HG03108 (cell line): Measurements from ENCODE around the gene PTPN3.
A peak's percentile ranks its signal among the peaks of the same experiment; 100 is the strongest.
"Not testable (repeated sequence)": the region's sequence is repeated elsewhere in the genome, so short reads cannot be mapped to it uniquely, and the experiment has no call there.

Experiments used
- ATAC-seq: cut with Tn5 transposase; IDR thresholded peaks from one replicate; pipeline ENCODE4 v1.9.1; 2021; ENCODE audit warnings: moderate library complexity; ENCODE audit not compliant: unreplicated experiment

Gene PTPN3

GRCh38 chr9:109401990-109402318 is 96.2 kb downstream of the PTPN3 start:
- ATAC-seq: no peak

GRCh38 chr9:109401169-109401989 is 96.7 kb downstream of the PTPN3 start:
- no peak for ATAC-seq

GRCh38 chr9:109399258-109399767 is 98.8 kb downstream of the PTPN3 start:
- ATAC-seq: peak; percentile 71

GRCh38 chr9:109391176-109391575 is 106.9 kb downstream of the PTPN3 start:
- ATAC-seq: no peak

- ATAC-seq: no peak
Observed at GRCh38 chr9:109387856-109388255, 110.3 kb downstream of the PTPN3 start.

- ATAC-seq: no peak
Observed at GRCh38 chr9:109387206-109387605, 110.9 kb downstream of the PTPN3 start.

GRCh38 chr9:109385499-109385898 is 112.6 kb downstream of the PTPN3 start:
- ATAC-seq: no peak

GRCh38 chr9:109383947-109384346 is 114.2 kb downstream of the PTPN3 start:
- ATAC-seq: no peak

GRCh38 chr9:109383356-109383755 is 114.8 kb downstream of the PTPN3 start:
- no peak for ATAC-seq

GRCh38 chr9:109382585-109382984 is 115.5 kb downstream of the PTPN3 start:
- no peak for ATAC-seq

GRCh38 chr9:109382182-109382581 is 115.9 kb downstream of the PTPN3 start:
- ATAC-seq: no peak

GRCh38 chr9:109381011-109381729 is 116.9 kb downstream of the PTPN3 start:
- peak; percentile 66 for ATAC-seq

GRCh38 chr9:109379513-109379912 is 118.6 kb downstream of the PTPN3 start:
- ATAC-seq: no peak

- ATAC-seq: no peak
Observed at GRCh38 chr9:109378316-109378715, 119.8 kb downstream of the PTPN3 start.

GRCh38 chr9:109372246-109372645 is 125.9 kb downstream of the PTPN3 start:
- no peak for ATAC-seq

- no peak for ATAC-seq
Observed at GRCh38 chr9:109371374-109371773, 126.7 kb downstream of the PTPN3 start.

- ATAC-seq: peak; percentile 92
Observed at GRCh38 chr9:109369285-109369684, 128.8 kb downstream of the PTPN3 start.

GRCh38 chr9:109360771-109361170 is 137.3 kb downstream of the PTPN3 start:
- ATAC-seq: no peak

GRCh38 chr9:109358968-109359603 is 139.0 kb downstream of the PTPN3 start:
- not testable (repeated sequence) for ATAC-seq

- ATAC-seq: no peak
Observed at GRCh38 chr9:109355564-109356297, 142.4 kb downstream of the PTPN3 start.

- ATAC-seq: no peak
Observed at GRCh38 chr9:109354190-109354589, 143.9 kb downstream of the PTPN3 start.
